OCI-LY7 (cell line): ENCODE data around the gene SHMT2.

Experiments
- EZH2phosphoT487 ChIP-seq: fragments of 200-600 bp; sonication (generic); IDR thresholded peaks from 2 replicates; pipeline ENCODE4 v1.6.1; 2018; ENCODE audit warnings: low read depth, borderline replicate concordance, mild to moderate bottlenecking, mixed run types, antibody characterized with exemption, low read length, moderate library complexity, mixed read lengths
- TF ChIP-seq, protein P1 (sequence below): fragments of 200-600 bp; sonication (generic); conservative IDR thresholded peaks from 2 replicates; pipeline ENCODE4 v1.5.1; 2014; ENCODE audit warnings: mild to moderate bottlenecking, antibody characterized with exemption, low read length, moderate library complexity, mixed read lengths

DNA sequence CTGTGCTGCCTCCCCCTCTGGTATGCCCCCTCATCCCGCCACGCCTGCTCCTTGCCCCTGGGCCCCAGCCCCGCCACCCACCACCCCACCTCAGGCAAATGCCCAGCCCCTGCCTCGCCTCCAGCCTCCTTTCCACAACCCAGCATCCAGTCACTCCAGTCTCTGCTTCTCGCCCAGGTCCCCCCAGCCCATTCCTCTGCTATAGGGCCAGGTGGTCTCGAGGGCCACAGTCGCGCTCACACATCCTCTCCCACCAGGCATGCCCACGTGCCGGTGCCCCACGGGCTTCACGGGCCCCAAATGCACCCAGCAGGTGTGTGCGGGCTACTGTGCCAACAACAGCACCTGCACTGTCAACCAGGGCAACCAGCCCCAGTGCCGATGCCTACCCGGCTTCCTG is 19.1 kb upstream of the SHMT2 start:
- TF ChIP-seq, protein P1, sequence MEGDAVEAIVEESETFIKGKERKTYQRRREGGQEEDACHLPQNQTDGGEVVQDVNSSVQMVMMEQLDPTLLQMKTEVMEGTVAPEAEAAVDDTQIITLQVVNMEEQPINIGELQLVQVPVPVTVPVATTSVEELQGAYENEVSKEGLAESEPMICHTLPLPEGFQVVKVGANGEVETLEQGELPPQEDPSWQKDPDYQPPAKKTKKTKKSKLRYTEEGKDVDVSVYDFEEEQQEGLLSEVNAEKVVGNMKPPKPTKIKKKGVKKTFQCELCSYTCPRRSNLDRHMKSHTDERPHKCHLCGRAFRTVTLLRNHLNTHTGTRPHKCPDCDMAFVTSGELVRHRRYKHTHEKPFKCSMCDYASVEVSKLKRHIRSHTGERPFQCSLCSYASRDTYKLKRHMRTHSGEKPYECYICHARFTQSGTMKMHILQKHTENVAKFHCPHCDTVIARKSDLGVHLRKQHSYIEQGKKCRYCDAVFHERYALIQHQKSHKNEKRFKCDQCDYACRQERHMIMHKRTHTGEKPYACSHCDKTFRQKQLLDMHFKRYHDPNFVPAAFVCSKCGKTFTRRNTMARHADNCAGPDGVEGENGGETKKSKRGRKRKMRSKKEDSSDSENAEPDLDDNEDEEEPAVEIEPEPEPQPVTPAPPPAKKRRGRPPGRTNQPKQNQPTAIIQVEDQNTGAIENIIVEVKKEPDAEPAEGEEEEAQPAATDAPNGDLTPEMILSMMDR: no peak
- TF ChIP-seq EZH2phosphoT487: no peak
